Stimulated activated naive B cell treated with anti-CD40 and anti-IgM and Interleukin-4, amounts not matched to agents 10 μg/mL and 1 μg/mL and 100 μg/mL, for 72 hours (primary cell): ENCODE data around the gene SEMA5B.
A peak's percentile ranks its signal among the peaks of the same experiment; 100 is the strongest.

ENCODE experiments used
- ATAC-seq, 2 donors: fragments of 150-1000 bp; cut with Tn5 transposase; replicated peaks; 2 replicates each; pipeline ENCODE4 v1.10.0; 2021; ENCODE audit warnings: moderate library complexity in 1 of 2
- DNase-seq: peaks from one replicate; pipeline ENCODE4 v3.0.0; 2021
- H3K27ac Mint-ChIP-seq: one replicate; pipeline ENCODE4 v1.8.0; 2022; ENCODE audit warnings: mild to moderate bottlenecking, mixed read lengths
- H3K27me3 Mint-ChIP-seq, 2 donors: one replicate each; pipeline ENCODE4 v1.8.0; 2022; ENCODE audit warnings: mixed read lengths in 2 of 2
- H3K36me3 Mint-ChIP-seq, 2 donors: one replicate each; pipeline ENCODE4 v1.8.0; 2022; ENCODE audit warnings: mixed read lengths in 2 of 2, mild to moderate bottlenecking in 1 of 2
- H3K4me1 Mint-ChIP-seq, 2 donors: one replicate each; pipeline ENCODE4 v1.8.0; 2022; ENCODE audit warnings: mixed read lengths in 2 of 2, mild to moderate bottlenecking in 1 of 2
- H3K4me3 Mint-ChIP-seq, 2 donors: one replicate each; pipeline ENCODE4 v1.8.0; 2022; ENCODE audit warnings: mild to moderate bottlenecking in 2 of 2, mixed read lengths in 2 of 2, moderate library complexity in 1 of 2
- H3K9me3 Mint-ChIP-seq, 2 donors: one replicate each; pipeline ENCODE4 v1.8.0; 2022; ENCODE audit warnings: mixed read lengths in 2 of 2, mild to moderate bottlenecking in 1 of 2

The SEMA5B gene

DNA sequence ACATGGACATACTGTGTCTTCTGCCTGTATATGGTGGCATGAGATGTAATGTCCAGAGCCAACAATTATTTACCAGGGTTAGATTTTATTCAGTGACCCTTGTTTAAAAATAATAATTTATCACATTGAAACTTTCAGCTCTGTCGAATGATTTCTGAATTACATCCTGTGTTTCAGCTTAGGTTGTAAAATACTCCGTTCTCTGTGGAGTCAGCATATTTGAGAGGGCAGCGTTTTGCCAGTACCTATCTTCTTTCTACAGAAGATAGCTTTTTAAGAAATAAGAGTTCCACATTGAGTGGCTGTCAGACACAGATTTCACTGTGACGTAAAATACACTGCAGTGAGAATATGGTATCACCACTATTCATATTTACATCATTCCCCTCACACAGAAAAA, 147.4 kb downstream of the SEMA5B start:
- ATAC-seq (no peak), DNase-seq (no peak)
- peaks cover 3 to 5% of the 10 kb centered on the region in 2 donors for H3K36me3 Mint-ChIP-seq
- H3K4me1 Mint-ChIP-seq = peaks cover 7 to 15% of the 10 kb centered on the region in 2 donors
- H3K4me3 Mint-ChIP-seq = no peak overlapping the region
- H3K27me3 Mint-ChIP-seq = no peaks in the 10 kb centered on the region
- no peak overlapping the region for H3K27ac Mint-ChIP-seq
- no peaks in the 10 kb centered on the region for H3K9me3 Mint-ChIP-seq

DNA sequence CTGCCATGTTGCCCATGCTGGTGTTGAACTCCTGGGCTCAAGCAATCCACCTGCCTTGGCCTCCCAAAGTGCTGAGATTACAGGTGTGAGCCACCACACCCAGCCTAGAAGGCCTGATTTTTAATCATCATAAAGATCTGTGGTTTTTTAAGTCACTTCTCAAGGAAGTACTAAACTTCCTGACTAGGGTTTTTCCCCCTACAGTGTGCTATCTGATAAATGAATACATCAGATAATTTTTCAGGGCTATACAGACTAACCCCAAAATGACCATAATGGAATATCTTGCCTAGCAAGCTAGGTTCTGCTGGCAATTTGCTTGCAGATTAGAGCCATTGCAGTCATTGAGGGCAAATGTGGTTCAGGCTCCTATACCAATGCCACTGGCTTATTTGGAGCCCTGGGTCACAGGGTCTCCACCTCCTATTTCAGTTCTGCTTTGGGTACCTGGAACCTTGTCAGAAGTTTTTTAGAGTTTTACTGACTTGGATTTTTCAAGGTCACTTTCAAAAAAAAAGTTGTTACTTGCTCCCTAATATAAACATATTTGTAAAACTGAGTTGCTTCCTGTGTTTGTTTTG, 151.9 kb downstream of the SEMA5B start:
- peaks cover 12% of the 10 kb centered on the region in 2 donors for H3K36me3 Mint-ChIP-seq
- H3K27me3 Mint-ChIP-seq = no peaks in the 10 kb centered on the region
- H3K27ac Mint-ChIP-seq = no peak overlapping the region
- no peaks in the 10 kb centered on the region for H3K9me3 Mint-ChIP-seq
- no peak overlapping the region for H3K4me3 Mint-ChIP-seq
- H3K4me1 Mint-ChIP-seq = peaks cover 7 to 17% of the 10 kb centered on the region in 2 donors
- peak; percentile 74 for ATAC-seq
- DNase-seq = no peak

DNA sequence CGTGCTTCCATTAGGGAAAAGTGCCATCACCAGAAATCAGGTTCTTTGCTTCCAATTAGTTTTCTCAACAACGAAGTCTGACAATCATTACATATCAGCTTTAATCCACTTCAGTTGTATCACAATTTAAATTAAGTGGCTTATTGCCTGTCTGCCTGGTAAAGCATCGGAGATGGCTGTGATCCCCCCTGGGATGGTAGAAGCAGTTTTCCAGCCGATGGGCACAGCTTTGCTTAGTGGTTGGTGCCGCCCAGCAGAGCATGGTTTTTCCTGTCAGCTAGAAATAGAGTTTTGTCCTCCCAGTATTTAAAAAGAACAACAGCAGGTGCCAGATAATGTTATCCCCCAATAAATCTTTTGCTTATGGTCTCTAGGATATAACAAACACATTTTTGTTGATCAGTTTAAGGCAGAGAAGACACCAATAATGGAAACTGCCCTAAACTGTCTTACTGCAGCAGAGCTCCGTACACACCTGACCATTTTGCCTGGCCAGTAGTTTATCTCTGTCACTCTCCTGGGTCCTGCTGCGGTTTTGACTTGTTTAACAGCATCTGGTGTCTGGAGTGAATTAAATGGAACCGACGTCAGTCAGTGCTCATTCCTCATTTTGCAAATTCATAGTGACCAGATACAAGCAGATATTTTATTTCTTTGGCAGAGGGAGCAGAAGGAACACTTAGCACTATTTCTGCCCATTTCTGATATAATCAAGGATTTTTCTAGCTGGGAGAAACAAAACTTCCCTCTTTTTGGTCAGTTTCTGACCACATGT, 153.6 kb downstream of the SEMA5B start:
- Mint-ChIP-seq H3K9me3 (no peaks in the 10 kb centered on the region), H3K27me3 (no peaks in the 10 kb centered on the region), H3K27ac (no peak overlapping the region), H3K4me3 (no peak overlapping the region), H3K36me3 (peaks cover 10 to 12% of the 10 kb centered on the region in 2 donors), H3K4me1 (peaks cover 7 to 17% of the 10 kb centered on the region in 2 donors)
- DNase-seq = no peak
- no peak for ATAC-seq

DNA sequence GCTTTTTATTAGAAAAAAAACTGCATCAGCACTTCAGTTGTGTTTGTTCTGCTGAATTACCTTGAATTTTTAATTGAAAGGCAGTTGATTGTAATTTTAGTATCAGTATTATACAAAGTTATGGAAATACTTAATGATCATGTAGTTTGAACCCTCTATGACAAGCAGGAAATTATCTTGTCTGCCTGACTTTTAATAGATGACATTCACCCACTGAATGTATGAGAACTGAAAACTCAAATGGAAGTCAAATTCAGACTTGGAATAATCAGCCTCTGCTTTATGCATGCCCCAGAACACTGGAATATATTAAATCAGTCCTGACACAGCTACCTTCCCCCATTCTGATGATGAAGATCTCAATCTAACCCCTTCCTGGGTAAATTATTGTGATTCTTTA, 159.2 kb downstream of the SEMA5B start:
- no peak for DNase-seq
- no peaks in the 10 kb centered on the region for H3K27me3 Mint-ChIP-seq
- no peak for ATAC-seq
- H3K36me3 Mint-ChIP-seq = peaks cover 6 to 18% of the 10 kb centered on the region in 2 donors
- no peak overlapping the region for H3K4me3 Mint-ChIP-seq
- H3K4me1 Mint-ChIP-seq = peaks cover 0 to 3% of the 10 kb centered on the region in 2 donors
- H3K9me3 Mint-ChIP-seq = no peaks in the 10 kb centered on the region
- H3K27ac Mint-ChIP-seq = no peak overlapping the region

DNA sequence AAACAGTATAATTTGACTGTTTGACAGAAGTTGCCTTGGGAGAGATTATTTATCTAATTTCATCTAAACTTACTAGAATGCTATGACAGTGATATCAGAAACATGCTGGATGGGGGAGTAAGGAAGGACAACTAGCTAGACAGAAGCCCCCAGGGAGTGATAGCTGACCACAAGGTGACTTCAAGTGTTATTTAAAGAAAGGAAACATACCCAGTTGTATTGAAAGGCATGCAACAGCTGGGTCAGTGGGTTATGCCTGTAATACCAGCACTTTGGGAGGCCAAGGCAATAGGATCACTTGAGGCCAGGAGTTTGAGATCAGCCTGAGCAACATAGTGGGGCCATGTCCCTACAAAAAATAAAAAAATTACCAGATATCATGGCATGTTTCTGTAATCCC, 163.1 kb downstream of the SEMA5B start:
- H3K4me3 Mint-ChIP-seq = no peak overlapping the region
- DNase-seq (no peak), ATAC-seq (peak; percentile 33 to 41)
- peaks cover 0 to 3% of the 10 kb centered on the region in 2 donors for H3K4me1 Mint-ChIP-seq
- peaks cover 2 to 17% of the 10 kb centered on the region in 2 donors for H3K36me3 Mint-ChIP-seq
- H3K27ac Mint-ChIP-seq = no peak overlapping the region
- H3K9me3 Mint-ChIP-seq = no peaks in the 10 kb centered on the region
- H3K27me3 Mint-ChIP-seq = no peaks in the 10 kb centered on the region

DNA sequence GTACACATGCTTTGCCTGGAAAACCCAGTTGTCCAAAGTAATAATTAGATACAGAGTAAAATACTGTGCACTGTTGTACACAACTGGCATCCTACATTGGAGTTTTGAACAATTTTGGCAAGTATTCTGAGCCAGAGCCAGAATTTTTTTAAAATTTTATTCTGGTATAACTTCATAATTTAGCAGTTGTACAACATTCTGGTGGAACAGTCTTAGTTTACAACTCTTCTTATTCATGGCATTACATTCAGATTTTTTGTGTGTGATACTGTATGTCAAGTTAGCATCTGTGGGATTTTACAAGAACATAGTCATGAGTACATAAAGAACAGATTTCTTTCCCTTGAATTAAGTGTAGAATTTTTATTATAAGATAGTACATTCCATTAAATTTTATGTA, 165.2 kb downstream of the SEMA5B start:
- H3K27ac Mint-ChIP-seq = no peak overlapping the region
- ATAC-seq = no peak
- H3K4me3 Mint-ChIP-seq = no peak overlapping the region

More for the DNA sequence above, 165.2 kb downstream of the SEMA5B start:
- DNase-seq = no peak
- Mint-ChIP-seq H3K4me1 (peaks cover 0 to 3% of the 10 kb centered on the region in 2 donors), H3K36me3 (peaks cover 2 to 18% of the 10 kb centered on the region in 2 donors), H3K27me3 (no peaks in the 10 kb centered on the region), H3K9me3 (no peaks in the 10 kb centered on the region)
